SK-N-MC (cell line): ENCODE results near the gene SFXN5.

Source experiments
- EZH2 ChIP-seq: fragments of 200-600 bp; sonication (generic); IDR thresholded peaks from one replicate; pipeline ENCODE4 v1.6.1; 2017; ENCODE audit warnings: antibody characterized with exemption
- FOXP2 ChIP-seq: optimal IDR thresholded peaks from 2 replicates; pipeline ENCODE3; 2011; ENCODE audit warnings: mild to moderate bottlenecking, moderate library complexity; ENCODE audit not compliant: insufficient read depth; ENCODE audit errors: extremely low read length, control extremely low read depth

- TF ChIP-seq EZH2 (no peak), FOXP2 (no peak)
Measured at GRCh38 chr2:73035899-73036711, 35.4 kb downstream of the SFXN5 start.
